Osteocyte (in vitro differentiated cells): Measurements from ENCODE around the gene ODAD4. TPM values are rescaled to one million over a fixed set of nuclear protein-coding genes. Genes with fewer than 3 reads are reported as not detected.

ENCODE experiments used
- DNase-seq: peaks from one replicate; pipeline ENCODE4 v3.0.0; 2021; ENCODE audit warnings: mixed read lengths; ENCODE audit not compliant: unreplicated experiment; ENCODE audit errors: extremely low spot score
- H3K27ac Mint-ChIP-seq: one replicate; pipeline ENCODE4 v1.8.0; 2021; ENCODE audit warnings: mild to moderate bottlenecking, mixed read lengths; ENCODE audit not compliant: unreplicated experiment
- H3K27me3 Mint-ChIP-seq: one replicate; pipeline ENCODE4 v1.8.0; 2021; ENCODE audit warnings: mixed read lengths; ENCODE audit not compliant: unreplicated experiment
- H3K36me3 Mint-ChIP-seq: one replicate; pipeline ENCODE4 v1.8.0; 2021; ENCODE audit warnings: mixed read lengths; ENCODE audit not compliant: unreplicated experiment
- H3K4me1 Mint-ChIP-seq: one replicate; pipeline ENCODE4 v1.8.0; 2021; ENCODE audit warnings: mixed read lengths; ENCODE audit not compliant: unreplicated experiment
- H3K4me3 Mint-ChIP-seq: one replicate; pipeline ENCODE4 v1.8.0; 2021; ENCODE audit warnings: mild to moderate bottlenecking, moderate library complexity, mixed read lengths; ENCODE audit not compliant: unreplicated experiment
- H3K9me3 Mint-ChIP-seq: one replicate; pipeline ENCODE4 v1.8.0; 2021; ENCODE audit warnings: mixed read lengths; ENCODE audit not compliant: unreplicated experiment
- total RNA-seq: library from RNA; stranded (reverse); gene quantifications from 2 replicates; pipeline ENCODE4 v1.2.1, GENCODE V29; 2021
- TF ChIP-seq, protein P1 (sequence below): fragments of 200-600 bp; sonication (generic); IDR thresholded peaks from 2 replicates; pipeline ENCODE4 v1.5.0; 2021; ENCODE audit warnings: antibody characterized with exemption, mild to moderate bottlenecking, moderate library complexity

Gene ODAD4
- total RNA-seq, 1 donor from 2014 or later = 2.5 TPM

DNA sequence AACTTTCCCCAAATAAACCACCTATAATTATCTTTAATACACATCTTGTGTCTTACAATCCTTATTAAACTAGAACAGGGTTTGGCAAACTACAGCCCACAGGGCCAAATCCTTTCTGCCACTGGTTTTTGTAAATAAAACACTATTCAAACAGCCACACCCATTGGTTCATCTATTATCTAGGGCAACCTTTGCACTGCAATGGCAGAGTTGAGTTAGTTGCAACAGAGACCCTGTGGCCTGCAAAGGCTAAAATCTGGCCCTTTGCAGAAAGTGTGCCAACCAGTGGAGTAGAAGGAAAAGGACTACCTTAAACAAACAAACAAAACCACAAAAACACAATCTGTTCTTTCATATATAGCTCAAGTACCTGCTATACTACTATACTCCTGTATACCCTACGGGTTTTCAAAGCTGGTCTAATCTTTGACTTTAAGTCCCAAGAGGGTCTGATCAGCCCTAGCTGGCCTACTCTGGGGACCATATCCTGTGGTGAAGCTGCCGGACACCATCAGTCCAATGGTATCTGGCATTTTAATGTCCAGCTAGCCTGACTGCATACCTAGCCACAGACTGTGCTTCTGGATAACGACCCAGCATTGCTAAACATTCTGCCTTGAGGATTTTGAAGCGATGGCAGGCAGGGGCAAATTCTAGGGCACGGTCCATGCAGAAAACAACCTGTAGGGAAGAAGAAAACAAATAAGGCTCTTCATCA, 59.4 kb downstream of the ODAD4 start:
- Mint-ChIP-seq H3K36me3 (peaks cover 60% of the 10 kb centered on the region), H3K27ac (no peak overlapping the region), H3K4me1 (no peaks in the 10 kb centered on the region), H3K9me3 (no peaks in the 10 kb centered on the region), H3K4me3 (no peak overlapping the region), H3K27me3 (no peaks in the 10 kb centered on the region)
- DNase-seq = no peak
- TF ChIP-seq, protein P1, sequence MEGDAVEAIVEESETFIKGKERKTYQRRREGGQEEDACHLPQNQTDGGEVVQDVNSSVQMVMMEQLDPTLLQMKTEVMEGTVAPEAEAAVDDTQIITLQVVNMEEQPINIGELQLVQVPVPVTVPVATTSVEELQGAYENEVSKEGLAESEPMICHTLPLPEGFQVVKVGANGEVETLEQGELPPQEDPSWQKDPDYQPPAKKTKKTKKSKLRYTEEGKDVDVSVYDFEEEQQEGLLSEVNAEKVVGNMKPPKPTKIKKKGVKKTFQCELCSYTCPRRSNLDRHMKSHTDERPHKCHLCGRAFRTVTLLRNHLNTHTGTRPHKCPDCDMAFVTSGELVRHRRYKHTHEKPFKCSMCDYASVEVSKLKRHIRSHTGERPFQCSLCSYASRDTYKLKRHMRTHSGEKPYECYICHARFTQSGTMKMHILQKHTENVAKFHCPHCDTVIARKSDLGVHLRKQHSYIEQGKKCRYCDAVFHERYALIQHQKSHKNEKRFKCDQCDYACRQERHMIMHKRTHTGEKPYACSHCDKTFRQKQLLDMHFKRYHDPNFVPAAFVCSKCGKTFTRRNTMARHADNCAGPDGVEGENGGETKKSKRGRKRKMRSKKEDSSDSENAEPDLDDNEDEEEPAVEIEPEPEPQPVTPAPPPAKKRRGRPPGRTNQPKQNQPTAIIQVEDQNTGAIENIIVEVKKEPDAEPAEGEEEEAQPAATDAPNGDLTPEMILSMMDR = no peak

GRCh38 chr17:41992576-41992975, 62.2 kb downstream of the ODAD4 start:
- no peak for DNase-seq

DNA sequence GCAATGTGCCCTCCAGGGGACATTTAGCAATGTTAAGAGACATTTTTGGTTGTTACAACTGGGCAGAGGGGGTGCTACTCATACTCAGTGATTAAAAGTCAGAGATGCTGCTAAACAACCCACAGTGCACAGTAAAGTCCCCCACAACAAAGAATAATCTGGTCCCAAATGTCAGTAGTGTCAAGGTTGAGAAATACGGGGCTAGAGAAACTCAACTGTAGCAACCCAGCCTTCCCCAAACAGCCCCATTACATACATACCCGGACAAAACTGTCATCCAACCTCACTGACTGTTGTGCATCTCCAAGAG, 66.4 kb downstream of the ODAD4 start:
- DNase-seq = no peak
- H3K27ac Mint-ChIP-seq = no peak overlapping the region

More at GRCh38 chr17:41992576-41992975, 62.2 kb downstream of the ODAD4 start:
- Mint-ChIP-seq H3K4me1 (no peaks in the 10 kb centered on the region), H3K27me3 (no peaks in the 10 kb centered on the region), H3K36me3 (peaks cover 58% of the 10 kb centered on the region), H3K9me3 (no peaks in the 10 kb centered on the region), H3K27ac (no peak overlapping the region), H3K4me3 (no peak overlapping the region)
- TF ChIP-seq, protein P1 = no peak

GRCh38 chr17:41998497-41998896, 68.1 kb downstream of the ODAD4 start:
- TF ChIP-seq, protein P1 = no peak
- H3K9me3 Mint-ChIP-seq = no peaks in the 10 kb centered on the region
- no peak overlapping the region for H3K4me3 Mint-ChIP-seq
- H3K4me1 Mint-ChIP-seq = peaks cover 9% of the 10 kb centered on the region
- DNase-seq = no peak
- H3K36me3 Mint-ChIP-seq = peaks cover 30% of the 10 kb centered on the region
- no peaks in the 10 kb centered on the region for H3K27me3 Mint-ChIP-seq
- no peak overlapping the region for H3K27ac Mint-ChIP-seq

More for the DNA sequence above, 66.4 kb downstream of the ODAD4 start:
- Mint-ChIP-seq H3K4me1 (no peaks in the 10 kb centered on the region), H3K27me3 (no peaks in the 10 kb centered on the region), H3K4me3 (no peak overlapping the region), H3K9me3 (no peaks in the 10 kb centered on the region), H3K36me3 (peaks cover 40% of the 10 kb centered on the region)
- TF ChIP-seq, protein P1 = no peak

- Mint-ChIP-seq H3K9me3 (no peaks in the 10 kb centered on the region), H3K27ac (peak overlapping the region; percentile 28), H3K27me3 (no peaks in the 10 kb centered on the region), H3K4me1 (peaks cover 16% of the 10 kb centered on the region), H3K36me3 (peaks cover 19% of the 10 kb centered on the region), H3K4me3 (no peak overlapping the region)
- no peak for DNase-seq
- TF ChIP-seq, protein P1 = no peak
Observed at GRCh38 chr17:42000413-42001133, 70.2 kb downstream of the ODAD4 start.
